Measurements from ENCODE around the gene HNF4A.

HNF4A gene

DNA sequence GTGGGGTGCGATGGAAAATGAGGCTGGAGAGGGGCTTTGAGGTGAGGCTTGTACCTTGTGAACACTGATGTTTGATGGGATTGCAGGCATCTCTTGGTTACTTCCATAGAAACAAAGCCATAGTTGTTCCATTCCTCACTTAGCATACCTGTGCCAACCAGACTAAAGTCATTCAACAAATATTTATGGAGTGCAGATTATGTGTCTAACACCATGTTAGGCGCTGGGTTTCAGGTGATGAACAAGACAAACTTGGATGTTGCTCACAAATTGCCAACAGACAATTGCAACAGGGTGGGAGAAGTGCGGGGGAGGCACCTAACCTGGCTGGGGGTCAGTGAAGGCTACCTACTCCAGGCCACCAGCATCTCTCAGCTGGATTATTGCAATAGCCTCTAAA lies 121.7 kb downstream of the HNF4A start:
- TF ChIP-seq, protein P1, sequence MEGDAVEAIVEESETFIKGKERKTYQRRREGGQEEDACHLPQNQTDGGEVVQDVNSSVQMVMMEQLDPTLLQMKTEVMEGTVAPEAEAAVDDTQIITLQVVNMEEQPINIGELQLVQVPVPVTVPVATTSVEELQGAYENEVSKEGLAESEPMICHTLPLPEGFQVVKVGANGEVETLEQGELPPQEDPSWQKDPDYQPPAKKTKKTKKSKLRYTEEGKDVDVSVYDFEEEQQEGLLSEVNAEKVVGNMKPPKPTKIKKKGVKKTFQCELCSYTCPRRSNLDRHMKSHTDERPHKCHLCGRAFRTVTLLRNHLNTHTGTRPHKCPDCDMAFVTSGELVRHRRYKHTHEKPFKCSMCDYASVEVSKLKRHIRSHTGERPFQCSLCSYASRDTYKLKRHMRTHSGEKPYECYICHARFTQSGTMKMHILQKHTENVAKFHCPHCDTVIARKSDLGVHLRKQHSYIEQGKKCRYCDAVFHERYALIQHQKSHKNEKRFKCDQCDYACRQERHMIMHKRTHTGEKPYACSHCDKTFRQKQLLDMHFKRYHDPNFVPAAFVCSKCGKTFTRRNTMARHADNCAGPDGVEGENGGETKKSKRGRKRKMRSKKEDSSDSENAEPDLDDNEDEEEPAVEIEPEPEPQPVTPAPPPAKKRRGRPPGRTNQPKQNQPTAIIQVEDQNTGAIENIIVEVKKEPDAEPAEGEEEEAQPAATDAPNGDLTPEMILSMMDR (conservative IDR thresholded peaks at IDR 0.05; ENCODE audit: low read length), result no peak
- no peak for DNase-seq (ENCODE audit: low read depth)
- no peak overlapping the region for H3K4me3 ChIP-seq (ENCODE audit: low read length)

- no peak overlapping the region for H3K4me3 ChIP-seq (ENCODE audit: low read length)
- no peak for DNase-seq (ENCODE audit: low read depth)
- TF ChIP-seq, protein P1 (conservative IDR thresholded peaks at IDR 0.05; ENCODE audit: low read length), result no peak
Observed at GRCh38 chr20:44478206-44478605, 122.7 kb downstream of the HNF4A start.

- DNase-seq (ENCODE audit: low read depth), result no peak
- TF ChIP-seq, protein P1 (conservative IDR thresholded peaks at IDR 0.05; ENCODE audit: low read length), result no peak
- H3K4me3 ChIP-seq (ENCODE audit: low read length), result no peak overlapping the region
Observed at GRCh38 chr20:44479643-44480042, 124.1 kb downstream of the HNF4A start.

DNA sequence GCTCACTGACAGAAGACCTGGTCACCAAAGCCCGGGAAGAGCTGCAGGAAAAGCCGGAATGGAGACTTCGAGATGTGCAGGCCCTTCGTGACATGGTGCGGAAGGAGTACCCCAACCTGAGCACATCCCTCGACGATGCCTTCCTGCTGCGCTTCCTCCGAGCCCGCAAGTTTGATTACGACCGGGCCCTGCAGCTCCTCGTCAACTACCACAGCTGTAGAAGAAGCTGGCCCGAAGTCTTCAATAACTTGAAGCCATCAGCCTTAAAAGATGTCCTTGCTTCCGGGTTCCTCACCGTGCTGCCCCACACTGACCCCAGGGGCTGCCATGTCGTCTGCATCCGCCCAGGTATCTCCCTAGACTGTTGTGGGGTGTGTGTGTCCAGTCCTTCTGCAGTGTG lies 124.6 kb downstream of the HNF4A start:
- TF ChIP-seq, protein P1 (conservative IDR thresholded peaks at IDR 0.05; ENCODE audit: low read length), result no peak
- DNase-seq (ENCODE audit: low read depth), result no peak

GRCh38 chr20:44481719-44482416 lies 126.4 kb downstream of the HNF4A start:
- no peak for DNase-seq (ENCODE audit: low read depth)

More for the DNA sequence above, 124.6 kb downstream of the HNF4A start:
- H3K4me3 ChIP-seq (ENCODE audit: low read length), result no peak overlapping the region

GRCh38 chr20:44483112-44483511 lies 127.6 kb downstream of the HNF4A start:
- no peak for DNase-seq (ENCODE audit: low read depth)
- H3K4me3 ChIP-seq (ENCODE audit: low read length), result no peak overlapping the region
- TF ChIP-seq, protein P1 (conservative IDR thresholded peaks at IDR 0.05; ENCODE audit: low read length), result no peak

More at GRCh38 chr20:44481719-44482416, 126.4 kb downstream of the HNF4A start:
- TF ChIP-seq, protein P1 (conservative IDR thresholded peaks at IDR 0.05; ENCODE audit: low read length), result no peak
- no peak overlapping the region for H3K4me3 ChIP-seq (ENCODE audit: low read length)
